ENCODE data around the gene GALNT12.

GRCh38 chr9:98873526-98873925 lies 66.1 kb downstream of the GALNT12 start:
- no peak for TF ChIP-seq CTCF (IDR thresholded peaks at IDR 0.05; ENCODE audit: low read length)
- no peak for TF ChIP-seq EZH2 (IDR thresholded peaks at IDR 0.05; ENCODE audit: borderline replicate concordance, low read length)
